GM12875 (cell line): ENCODE data around the gene HELZ.

Experiments used
- H3K4me3 ChIP-seq: one replicate; pipeline ENCODE4 v1.5.1; 2011; ENCODE audit warnings: low read depth, low read length, control low read depth
- TF ChIP-seq, protein P1 (sequence below): IDR thresholded peaks from 2 replicates; pipeline ENCODE4 v1.5.1; 2011; ENCODE audit warnings: low read depth, mild to moderate bottlenecking, control low read depth, inconsistent platforms, low read length, moderate library complexity, borderline replicate concordance; ENCODE audit not compliant: insufficient read depth

HELZ gene

DNA sequence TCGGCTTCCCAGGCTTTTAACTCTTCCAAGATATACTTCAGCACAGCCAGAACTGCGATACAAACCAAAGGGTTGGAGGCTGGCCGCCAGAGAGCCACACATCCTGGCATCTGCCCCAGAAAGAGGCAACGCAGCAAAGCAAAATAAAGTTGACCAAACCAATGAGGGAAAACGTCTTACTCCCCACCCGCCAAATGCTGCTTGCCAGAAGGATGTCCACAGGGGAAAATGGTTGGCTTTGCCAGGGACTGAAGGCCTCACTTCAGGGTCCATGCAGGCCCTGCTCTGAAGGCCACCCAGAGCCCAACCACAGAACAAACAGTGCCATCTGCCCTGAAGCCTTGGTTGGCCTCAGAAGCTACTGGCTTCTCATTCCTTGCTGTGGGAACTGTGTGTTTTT is 185.6 kb downstream of the HELZ start:
- TF ChIP-seq, protein P1, sequence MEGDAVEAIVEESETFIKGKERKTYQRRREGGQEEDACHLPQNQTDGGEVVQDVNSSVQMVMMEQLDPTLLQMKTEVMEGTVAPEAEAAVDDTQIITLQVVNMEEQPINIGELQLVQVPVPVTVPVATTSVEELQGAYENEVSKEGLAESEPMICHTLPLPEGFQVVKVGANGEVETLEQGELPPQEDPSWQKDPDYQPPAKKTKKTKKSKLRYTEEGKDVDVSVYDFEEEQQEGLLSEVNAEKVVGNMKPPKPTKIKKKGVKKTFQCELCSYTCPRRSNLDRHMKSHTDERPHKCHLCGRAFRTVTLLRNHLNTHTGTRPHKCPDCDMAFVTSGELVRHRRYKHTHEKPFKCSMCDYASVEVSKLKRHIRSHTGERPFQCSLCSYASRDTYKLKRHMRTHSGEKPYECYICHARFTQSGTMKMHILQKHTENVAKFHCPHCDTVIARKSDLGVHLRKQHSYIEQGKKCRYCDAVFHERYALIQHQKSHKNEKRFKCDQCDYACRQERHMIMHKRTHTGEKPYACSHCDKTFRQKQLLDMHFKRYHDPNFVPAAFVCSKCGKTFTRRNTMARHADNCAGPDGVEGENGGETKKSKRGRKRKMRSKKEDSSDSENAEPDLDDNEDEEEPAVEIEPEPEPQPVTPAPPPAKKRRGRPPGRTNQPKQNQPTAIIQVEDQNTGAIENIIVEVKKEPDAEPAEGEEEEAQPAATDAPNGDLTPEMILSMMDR, result no peak
- H3K4me3 ChIP-seq, result no peak overlapping the region

DNA sequence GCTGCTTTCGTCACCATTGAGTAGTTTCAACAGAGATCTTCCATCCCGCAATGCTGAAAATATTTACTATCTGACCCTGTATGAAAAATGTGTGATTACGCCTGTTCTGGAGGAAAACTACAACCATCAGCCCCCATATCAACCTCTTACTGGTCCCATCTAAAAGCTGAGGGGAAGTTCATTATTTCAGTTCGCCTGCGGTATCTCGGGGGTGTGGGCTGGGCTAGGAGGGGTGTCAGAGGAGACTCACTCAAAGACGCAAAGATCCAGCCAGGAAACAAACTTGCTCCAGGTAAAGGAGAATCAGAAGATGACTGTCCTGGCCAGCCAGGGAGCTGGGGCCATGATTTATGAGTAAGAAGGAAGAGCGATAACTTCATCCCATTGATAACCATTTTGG is 187.0 kb downstream of the HELZ start:
- H3K4me3 ChIP-seq, result no peak overlapping the region
- TF ChIP-seq, protein P1, result no peak

DNA sequence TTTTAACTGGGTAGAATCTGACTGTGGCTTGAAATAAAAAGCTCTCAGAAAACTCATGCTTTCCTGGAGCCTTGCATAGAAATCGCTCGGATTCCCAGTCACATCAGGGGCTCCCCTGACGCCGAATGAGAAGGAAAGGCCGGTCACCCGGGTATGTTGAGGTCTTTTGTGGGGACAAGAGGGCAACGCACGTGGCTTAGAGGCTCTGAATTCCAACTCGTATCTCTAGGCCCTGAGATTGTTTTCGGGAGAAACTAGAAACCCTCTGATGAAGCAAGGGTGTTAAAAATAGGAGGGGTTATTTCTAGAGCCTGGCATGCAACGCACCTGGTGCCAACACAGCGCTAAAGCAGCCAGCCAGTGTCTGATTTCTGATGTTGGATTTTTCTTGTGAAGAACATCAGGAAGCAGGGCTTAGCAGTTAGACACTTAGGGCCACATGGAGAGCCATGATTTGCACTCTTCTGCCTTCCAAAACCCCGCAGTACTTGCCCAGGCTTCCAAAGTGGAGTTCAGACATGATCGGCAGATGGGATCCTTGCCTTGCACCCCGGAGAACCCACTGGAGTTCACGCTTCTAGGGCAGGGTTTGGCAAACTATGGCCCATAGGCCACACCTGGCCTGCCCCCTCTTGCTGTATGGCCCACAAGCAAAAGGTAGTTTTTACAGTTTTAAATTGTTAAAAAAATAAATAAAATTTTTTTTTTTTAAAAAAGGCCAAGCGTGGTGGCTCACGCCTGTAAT is 188.1 kb downstream of the HELZ start:
- no peak overlapping the region for H3K4me3 ChIP-seq
- TF ChIP-seq, protein P1, result no peak

DNA sequence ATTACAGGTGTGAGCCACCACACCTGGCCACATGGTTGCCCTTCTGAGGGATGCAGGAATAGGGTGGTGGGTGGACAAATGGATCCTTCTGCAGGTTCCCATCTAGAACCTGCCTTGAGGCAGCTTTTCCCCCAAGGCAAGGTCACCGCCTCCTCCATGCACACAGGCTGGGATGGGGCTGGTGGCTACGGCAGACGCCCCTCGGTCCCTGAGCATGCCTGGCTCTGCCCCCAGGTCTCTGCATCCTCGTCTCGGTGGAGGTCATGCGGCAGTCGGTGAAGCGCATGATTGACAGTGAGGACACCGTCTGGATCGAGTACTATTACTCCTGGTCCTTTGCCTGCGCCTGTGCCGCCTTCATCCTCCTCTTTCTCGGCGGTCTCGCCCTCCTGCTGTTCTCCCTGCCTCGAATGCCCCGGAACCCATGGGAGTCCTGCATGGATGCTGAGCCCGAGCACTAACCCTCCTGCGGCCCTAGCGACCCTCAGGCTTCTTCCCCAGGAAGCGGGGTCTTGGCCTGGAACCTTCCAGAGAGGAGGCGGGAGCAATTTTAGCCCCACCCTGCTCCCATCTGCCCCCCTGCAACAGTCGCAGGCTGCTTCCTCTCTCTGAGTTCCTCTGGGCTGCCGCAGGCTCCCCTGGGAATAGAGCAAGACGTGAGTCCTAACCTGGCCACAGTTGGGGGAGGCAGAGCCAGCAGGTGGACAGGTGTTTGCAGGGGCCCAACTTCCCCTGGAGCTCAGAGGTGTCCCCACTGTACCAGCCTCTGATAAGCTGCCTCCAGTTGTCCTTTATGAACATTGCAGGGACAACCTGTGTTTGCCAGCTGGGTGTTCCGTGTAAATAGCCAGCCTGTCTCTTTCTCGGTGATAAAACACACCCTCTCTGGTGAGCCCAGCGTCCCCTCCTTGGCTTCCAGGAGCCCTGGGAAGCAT is 188.9 kb downstream of the HELZ start:
- no peak overlapping the region for H3K4me3 ChIP-seq
- TF ChIP-seq, protein P1, result no peak

DNA sequence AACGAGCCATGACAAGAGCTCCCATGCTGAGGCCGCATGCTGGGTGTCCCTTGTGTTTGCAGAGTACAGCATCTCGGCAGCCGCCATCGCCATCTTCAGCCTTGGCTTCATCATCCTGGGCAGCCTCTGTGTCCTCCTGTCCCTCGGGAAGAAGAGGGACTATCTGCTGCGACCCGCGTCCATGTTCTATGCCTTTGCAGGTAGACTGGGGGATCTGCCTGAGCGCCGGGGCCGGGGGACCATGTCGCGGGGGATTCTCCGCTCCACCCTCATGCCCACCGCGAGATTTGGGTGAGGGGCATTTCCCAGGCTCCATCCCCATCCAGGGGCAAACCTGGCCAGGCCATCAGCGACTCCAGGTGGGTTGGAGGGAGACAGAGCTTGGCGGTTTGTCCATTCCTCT is 190.0 kb downstream of the HELZ start:
- H3K4me3 ChIP-seq, result no peak overlapping the region

DNA sequence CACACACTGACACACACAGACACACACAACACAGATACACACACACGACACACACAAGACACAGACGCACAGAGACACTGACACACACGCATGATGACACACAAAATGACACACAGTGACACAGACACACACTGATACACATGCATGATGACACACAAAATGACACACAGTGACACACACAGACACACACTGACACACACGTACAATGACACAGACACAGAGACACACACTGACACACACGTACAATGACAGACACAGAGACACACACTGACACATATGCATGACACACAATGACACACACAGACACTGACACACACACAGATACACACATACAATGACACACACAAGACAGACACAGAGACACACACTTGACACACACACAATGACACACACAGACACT is 190.4 kb downstream of the HELZ start:
- no peak overlapping the region for H3K4me3 ChIP-seq
- TF ChIP-seq, protein P1, result no peak

More for the DNA sequence above, 190.0 kb downstream of the HELZ start:
- TF ChIP-seq, protein P1, result no peak

DNA sequence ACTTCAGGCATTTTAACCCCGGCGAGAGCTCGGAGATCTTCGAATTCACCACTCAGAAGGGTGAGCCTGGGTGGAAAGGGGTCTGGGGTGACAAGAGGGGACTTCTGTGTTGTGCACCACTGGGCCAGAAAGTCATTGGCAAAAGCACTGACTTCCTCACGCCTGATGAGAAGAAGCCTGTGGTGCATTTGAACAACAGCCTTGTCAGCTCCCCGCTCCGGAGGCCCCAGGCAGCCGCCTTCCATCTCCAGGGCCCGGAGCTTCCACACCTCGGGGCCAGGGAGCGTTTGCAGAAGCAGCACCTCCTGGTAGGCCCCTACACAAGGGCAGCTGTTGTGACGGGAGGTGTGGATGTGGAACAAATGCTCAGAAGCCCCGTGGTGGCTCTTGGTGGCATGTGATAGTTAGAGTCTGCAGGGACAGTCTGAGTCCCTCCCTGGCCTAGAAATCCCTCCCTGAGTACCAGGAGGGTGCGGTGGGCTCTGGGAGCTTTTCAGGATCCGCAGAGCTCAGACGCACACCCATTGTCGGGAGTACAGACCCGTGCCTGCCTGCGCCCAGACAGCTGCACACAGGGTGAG is 190.9 kb downstream of the HELZ start:
- TF ChIP-seq, protein P1, result no peak
- H3K4me3 ChIP-seq, result no peak overlapping the region
